Liver (tissue), 9 donors: Measurements from ENCODE around the gene SEMG2. TPM values are rescaled to one million over a fixed set of nuclear protein-coding genes. Genes with fewer than 3 reads are reported as not detected.

ENCODE experiments used
- DNase-seq: peaks from one replicate; pipeline ENCODE4 v3.0.0-alpha.2; 2017; ENCODE audit warnings: low spot score
- H3K27ac ChIP-seq, 2 donors: one replicate each; pipeline ENCODE4 v1.7.0; 2013; ENCODE audit warnings: inconsistent platforms in 2 of 2, low read length in 2 of 2, control low read depth in 1 of 2, low read depth in 1 of 2, mild to moderate bottlenecking in 1 of 2
- H3K27me3 ChIP-seq, 4 donors: one replicate each; pipeline versions ENCODE4 v1.6.1 to v1.7.0; 2013; ENCODE audit warnings: low read length in 3 of 4, inconsistent platforms in 1 of 4, mild to moderate bottlenecking in 1 of 4, moderate library complexity in 1 of 4; ENCODE audit not compliant: control insufficient read depth in 4 of 4, insufficient read depth in 4 of 4
- H3K36me3 ChIP-seq, 4 donors: one replicate each; pipeline versions ENCODE4 v1.6.1 to v1.7.0; 2013; ENCODE audit warnings: low read length in 3 of 4, mild to moderate bottlenecking in 3 of 4, low read depth in 1 of 4, moderate library complexity in 1 of 4; ENCODE audit not compliant: control insufficient read depth in 4 of 4, insufficient read depth in 3 of 4
- H3K4me1 ChIP-seq, 4 donors: one replicate each; pipeline versions ENCODE4 v1.6.1 to v1.7.0; 2013; ENCODE audit warnings: low read length in 3 of 4, mild to moderate bottlenecking in 3 of 4, moderate library complexity in 1 of 4; ENCODE audit not compliant: control insufficient read depth in 4 of 4, insufficient read depth in 4 of 4
- H3K4me3 ChIP-seq, 3 donors: one replicate each; pipeline versions ENCODE4 v1.6.1 to v1.7.0; 2013; ENCODE audit warnings: low read length in 3 of 3, control low read depth in 1 of 3, low read depth in 1 of 3, mild to moderate bottlenecking in 1 of 3
- H3K9ac ChIP-seq, 2 donors: one replicate each; pipeline ENCODE4 v1.7.0; 2013; ENCODE audit warnings: low read length in 2 of 2, mild to moderate bottlenecking in 2 of 2, moderate library complexity in 2 of 2, control low read depth in 1 of 2, low read depth in 1 of 2
- H3K9me3 ChIP-seq, 4 donors: one replicate each; pipeline versions ENCODE4 v1.6.1 to v1.7.0; 2013; ENCODE audit warnings: low read length in 3 of 4; ENCODE audit not compliant: control insufficient read depth in 4 of 4
- ATF3 ChIP-seq: IDR thresholded peaks from 2 replicates; pipeline ENCODE4 v1.6.1; 2016; ENCODE audit warnings: antibody characterized with exemption
- CTCF ChIP-seq: fragments of 150-350 bp; IDR thresholded peaks from 2 replicates; pipeline ENCODE4 v1.5.1; 2017; ENCODE audit warnings: improper control_type of control experiment, low read depth, low read length; ENCODE audit not compliant: missing input control
- EGR1 ChIP-seq, 2 donors: IDR thresholded peaks; 2 replicates each; pipeline ENCODE4 v1.6.1; 2016 to 2018; ENCODE audit warnings: antibody characterized with exemption in 2 of 2, low read depth in 2 of 2
- FOXA1 ChIP-seq: IDR thresholded peaks from 2 replicates; pipeline ENCODE4 v1.6.1; 2016; ENCODE audit warnings: antibody characterized with exemption
- FOXA2 ChIP-seq: IDR thresholded peaks from 2 replicates; pipeline ENCODE4 v1.6.1; 2016; ENCODE audit warnings: antibody characterized with exemption
- GABPA ChIP-seq, 2 donors: IDR thresholded peaks in 1 of 2; conservative IDR thresholded peaks in 1 of 2; 2 replicates each; pipeline ENCODE4 v1.6.1; 2016; ENCODE audit warnings: antibody characterized with exemption in 2 of 2, mild to moderate bottlenecking in 1 of 2, moderate library complexity in 1 of 2
- HNF4A ChIP-seq, 2 donors: conservative IDR thresholded peaks; 2 replicates each; pipeline ENCODE4 v1.6.1; 2016; ENCODE audit warnings: antibody characterized with exemption in 2 of 2, mild to moderate bottlenecking in 2 of 2
- JUND ChIP-seq, 2 donors: IDR thresholded peaks; 2 replicates each; pipeline ENCODE4 v1.6.1; 2016; ENCODE audit warnings: antibody characterized with exemption in 2 of 2
- MAX ChIP-seq: IDR thresholded peaks from 2 replicates; pipeline ENCODE4 v1.6.1; 2016; ENCODE audit warnings: antibody characterized with exemption
- NR2F2 ChIP-seq: IDR thresholded peaks from 2 replicates; pipeline ENCODE4 v1.6.1; 2016; ENCODE audit warnings: antibody characterized with exemption
- RAD21 ChIP-seq, 2 donors: IDR thresholded peaks; 2 replicates each; pipeline ENCODE4 v1.6.1; 2016; ENCODE audit warnings: antibody characterized with exemption in 2 of 2, mild to moderate bottlenecking in 2 of 2
- REST ChIP-seq: IDR thresholded peaks from 2 replicates; pipeline ENCODE4 v1.6.1; 2016; ENCODE audit warnings: antibody characterized with exemption, mild to moderate bottlenecking
- RXRA ChIP-seq, 2 donors: IDR thresholded peaks; 2 replicates each; pipeline ENCODE4 v1.6.1; 2017 to 2018; ENCODE audit warnings: antibody characterized with exemption in 2 of 2, mild to moderate bottlenecking in 1 of 2
- SP1 ChIP-seq: IDR thresholded peaks from 2 replicates; pipeline ENCODE4 v1.6.1; 2018; ENCODE audit warnings: antibody characterized with exemption, mild to moderate bottlenecking
- TAF1 ChIP-seq: conservative IDR thresholded peaks from 2 replicates; pipeline ENCODE4 v1.6.1; 2016; ENCODE audit warnings: antibody characterized with exemption, mild to moderate bottlenecking
- YY1 ChIP-seq: IDR thresholded peaks from 2 replicates; pipeline ENCODE4 v1.6.1; 2016; ENCODE audit warnings: antibody characterized with exemption, mild to moderate bottlenecking
- ZBTB33 ChIP-seq: IDR thresholded peaks from 2 replicates; pipeline ENCODE4 v1.6.1; 2016; ENCODE audit warnings: antibody characterized with exemption
- WGBS: extraction: QIAGEN DNeasy Blood & Tissue Kit; methylation state at CpG from one replicate; pipeline ENCODE4 v1.1.7; 2013; 5-methylcytosine and 5-hydroxymethylcytosine counted together
- polyA plus RNA-seq, 2 donors: library from polyadenylated mRNA; stranded (reverse) in 1 of 2; unstranded in 1 of 2; fragments of 200-250 nt in 1 of 2; fragments of >200 nt in 1 of 2; fragmentation: Nextera tagmentation in 1 of 2; extraction: Ambion mirVana in 1 of 2; gene quantifications; one replicate each; pipeline versions ENCODE4 v1.2.1 to v1.2.3, GENCODE V29; 2013 to 2015
- total RNA-seq, 2 donors: library from RNA; depleted of rRNA; stranded (reverse); fragments of >200 nt; gene quantifications; one replicate each; pipeline ENCODE4 v1.2.3, GENCODE V29; 2014
- donor health status: healthy.
- donor health status: healthy.
- donor health status: healthy.
- donor health status: healthy.
- donor health status: healthy.

The SEMG2 gene
- total and polyA plus RNA-seq, 4 donors, result not detected

- no peaks in the 10 kb centered on the region for H3K4me1 ChIP-seq
- WGBS, result 13% methylated on average over 1 of the region's 1 CpG
- no peak within 1 kb of the TSS for H3K9ac ChIP-seq
- no peak within 1 kb of the TSS for H3K27ac ChIP-seq
- TF ChIP-seq ATF3 (no peak), NR2F2 (no peak), TAF1 (no peak), SP1 (no peak), REST (no peak), RXRA (IDR thresholded peaks at IDR 0.05) (no peak), ZBTB33 (no peak), RAD21 (IDR thresholded peaks at IDR 0.05) (no peak), JUND (IDR thresholded peaks at IDR 0.05) (no peak), FOXA1 (no peak), CTCF (no peak), HNF4A (conservative IDR thresholded peaks at IDR 0.05) (no peak), GABPA (IDR thresholded peaks at IDR 0.05 in 1 of 2, conservative IDR thresholded peaks at IDR 0.05 in 1 of 2) (no peak), YY1 (no peak), FOXA2 (no peak), EGR1 (IDR thresholded peaks at IDR 0.05; ENCODE audit: low read depth in 2 of 2) (no peak), MAX (no peak)
- no peaks in the 10 kb centered on the region for H3K36me3 ChIP-seq
- no peak within 1 kb of the TSS for H3K4me3 ChIP-seq
- H3K9me3 ChIP-seq, result no peaks in the 10 kb centered on the region
- H3K27me3 ChIP-seq, result peaks cover 0 to 4% (median 0%) of the 10 kb centered on the region in 4 donors
- no peak for DNase-seq
Measured at GRCh38 chr20:45206725-45207124, 14.4 kb upstream of the SEMG2 start, which contains the start of gene SEMG1. Gene SEMG1, plus strand, starts transcription at chr20:45207033. Its CDS starts 21 bp downstream, at chr20:45207054.
